Measurements from ENCODE around the gene LMBRD1. TPM values are rescaled to one million over a fixed set of nuclear protein-coding genes. Genes with fewer than 3 reads are reported as not detected.

LMBRD1 gene
- total and polyA plus RNA-seq, 2 of the 4 experiments (the other 2 are of a cell fraction), result 3.9 to 8.7 TPM

GRCh38 chr6:69820018-69820417, 23.2 kb upstream of the LMBRD1 start:
- no peak overlapping the region for H3K18ac ChIP-seq (ENCODE audit: low read depth, low read length)
- TF ChIP-seq MAFK (IDR thresholded peaks at IDR 0.05; ENCODE audit: low read depth, low read length), result no peak
- no peak for TF ChIP-seq ELK1 (IDR thresholded peaks at IDR 0.05; ENCODE audit: borderline replicate concordance, low read depth, low read length)
- TF ChIP-seq USF2 (IDR thresholded peaks at IDR 0.05; ENCODE audit: low read depth, low read length), result no peak
- TF ChIP-seq MXI1 (IDR thresholded peaks at IDR 0.05; ENCODE audit: borderline replicate concordance, low read depth, low read length), result no peak
- TF ChIP-seq CEBPB (IDR thresholded peaks at IDR 0.05; ENCODE audit: low read depth, low read length), result no peak
- no peak for TF ChIP-seq RCOR1 (IDR thresholded peaks at IDR 0.05; ENCODE audit: insufficient replicate concordance, low read length)
- no peak for TF ChIP-seq BHLHE40 (IDR thresholded peaks at IDR 0.05; ENCODE audit: low read depth, low read length)
- no peak for TF ChIP-seq NFE2L2 (IDR thresholded peaks at IDR 0.05; ENCODE audit: low read depth, low read length)
- no peak for TF ChIP-seq POLR2A (IDR thresholded peaks at IDR 0.05; ENCODE audit: low read depth, low read length)
- TF ChIP-seq RAD21 (IDR thresholded peaks at IDR 0.05; ENCODE audit: low read length), result no peak
- TF ChIP-seq CTCF (conservative IDR thresholded peaks at IDR 0.05; ENCODE audit: low read depth, low read length), result no peak
- TF ChIP-seq FOS (IDR thresholded peaks at IDR 0.05; ENCODE audit: low read depth, low read length), result no peak
- TF ChIP-seq CHD1 (IDR thresholded peaks at IDR 0.05; ENCODE audit: low read depth, low read length), result no peak
- TF ChIP-seq SMC3 (IDR thresholded peaks at IDR 0.05; ENCODE audit: low read depth, low read length), result no peak
- no peak for TF ChIP-seq RFX5 (IDR thresholded peaks at IDR 0.05; ENCODE audit: low read depth, low read length)
- TF ChIP-seq MAZ (IDR thresholded peaks at IDR 0.05; ENCODE audit: borderline replicate concordance, low read depth, low read length), result no peak
- no peak overlapping the region for H3K4me3 ChIP-seq (ENCODE audit: insufficient read depth, low read depth, low read length)
- H2BK5ac ChIP-seq (ENCODE audit: low read depth, low read length, poor library complexity, severe bottlenecking), result no peak overlapping the region
- H3K27me3 ChIP-seq (ENCODE audit: control insufficient read depth, insufficient read depth, low read length), result no peaks in the 10 kb centered on the region
- H2AFZ ChIP-seq (replicated peaks; ENCODE audit: low read length, poor library complexity), result no peak overlapping the region
- H3K56ac ChIP-seq (ENCODE audit: extremely low read depth, insufficient read depth, low read length), result no peak overlapping the region
- no peak overlapping the region for H3K27ac ChIP-seq (ENCODE audit: insufficient read depth, low read length)
- H4K91ac ChIP-seq (ENCODE audit: insufficient read depth, low read depth, low read length), result no peak overlapping the region
- BruUV-seq (replicated peaks), result no TSS peak
- H3K79me1 ChIP-seq (ENCODE audit: low read depth in 1 of 2, low read length in 2 of 2), result no peaks in the 10 kb centered on the region
- H3K4me2 ChIP-seq (ENCODE audit: low read depth, low read length), result no peak overlapping the region
- no peak overlapping the region for H4K5ac ChIP-seq (ENCODE audit: low read depth, low read length)
- H3K14ac ChIP-seq (replicated peaks; ENCODE audit: low read depth, low read length), result no peak overlapping the region
- no peak overlapping the region for H2BK20ac ChIP-seq (ENCODE audit: low read depth, low read length)
- H2BK15ac ChIP-seq (ENCODE audit: low read depth, low read length), result no peak overlapping the region
- POLR2A ChIA-PET (ENCODE audit: unreplicated experiment), result no interaction called here
- CTCF ChIA-PET, result no interaction called here
- ATAC-seq (ENCODE audit: low read depth) (no peak), DNase-seq (no peak)
- H3K4ac ChIP-seq (ENCODE audit: low read depth, low read length), result no peak overlapping the region
- intact Hi-C loops (cut with micrococcal nuclease), result no loop called here
- H4K8ac ChIP-seq (ENCODE audit: low read depth in 2 of 2, low read length in 2 of 2), result no peak overlapping the region
- no peak overlapping the region for H2AK5ac ChIP-seq (ENCODE audit: low read depth, low read length)
- no peaks in the 10 kb centered on the region for H3K4me1 ChIP-seq (ENCODE audit: control insufficient read depth, insufficient read depth, low read length)
- H2AK9ac ChIP-seq (replicated peaks; ENCODE audit: low read depth, low read length, poor library complexity), result no peak overlapping the region
- no peaks in the 10 kb centered on the region for H3K9me3 ChIP-seq (ENCODE audit: control insufficient read depth, insufficient read depth, low read length)
- WGBS, 2 experiments (ENCODE audit: extremely low coverage in 2 of 2, insufficient read length in 1 of 2), result no CpG with 5 or more reads among the region's 1 CpG
- H4K20me1 ChIP-seq (ENCODE audit: insufficient read depth, low read length), result no peaks in the 10 kb centered on the region
- H2BK120ac ChIP-seq (ENCODE audit: low read depth, low read length), result no peak overlapping the region
- no peak overlapping the region for H3K9ac ChIP-seq (ENCODE audit: low read depth, low read length)
- in situ Hi-C loops (cut with MboI; ENCODE audit: low sequenced_read_pairs), result no loop called here
- no peaks in the 10 kb centered on the region for H3K36me3 ChIP-seq (ENCODE audit: control insufficient read depth, insufficient read depth, low read length)
- H3K23ac ChIP-seq (ENCODE audit: low read depth, low read length), result no peak overlapping the region
- dilution Hi-C loops (cut with HindIII; ENCODE audit: low sequenced_read_pairs, unreplicated experiment), result no loop called here
- H3K9me1 ChIP-seq (ENCODE audit: insufficient read depth, low read length), result no peaks in the 10 kb centered on the region
